Thyroid gland (tissue), 4 donors: ENCODE results near the gene KRT79. TPM values are rescaled to one million over a fixed set of nuclear protein-coding genes. Genes with fewer than 3 reads are reported as not detected.

Experiments
- DNase-seq, 2 donors: peaks; one replicate each; pipeline ENCODE4 v3.0.0-alpha.2; 2019
- H3K27ac ChIP-seq, 3 donors: fragments of 200-600 bp; sonication (generic); 1 replicate in 2 of 3; 2 replicates in 1 of 3; pipeline ENCODE4 v1.5.1; 2016 to 2019; ENCODE audit warnings: mild to moderate bottlenecking in 1 of 3, moderate library complexity in 1 of 3
- H3K27me3 ChIP-seq: fragments of 200-600 bp; sonication (generic); one replicate; pipeline ENCODE4 v1.5.1; 2019
- H3K36me3 ChIP-seq, 2 donors: fragments of 200-600 bp; sonication (generic); one replicate each; pipeline ENCODE4 v1.5.1; 2016 to 2019
- H3K4me1 ChIP-seq, 2 donors: fragments of 200-600 bp; sonication (generic); one replicate each; pipeline ENCODE4 v1.5.1; 2017 to 2019
- H3K4me3 ChIP-seq, 3 donors: fragments of 200-600 bp; sonication (generic); replicated peaks in 1 of 3; 1 replicate in 2 of 3; 2 replicates in 1 of 3; pipeline ENCODE4 v1.5.1; 2016; ENCODE audit warnings: mild to moderate bottlenecking in 1 of 3
- H3K9me3 ChIP-seq: fragments of 200-600 bp; sonication (generic); one replicate; pipeline ENCODE4 v1.5.1; 2017
- CTCF ChIP-seq, 6 experiments: fragments of 200-600 bp in 3 of 6; fragments of 450-650 bp in 3 of 6; sonication (generic) in 3 of 6; IDR thresholded peaks; one replicate each; pipeline ENCODE4 v1.5.1; 2016 to 2019; ENCODE audit warnings: antibody characterized with exemption in 6 of 6, mild to moderate bottlenecking in 2 of 6, inconsistent platforms in 1 of 6, moderate library complexity in 1 of 6
- POLR2A ChIP-seq, 2 donors: fragments of 450-650 bp; IDR thresholded peaks; one replicate each; pipeline ENCODE4 v1.6.1; 2017; ENCODE audit warnings: antibody characterized with exemption in 2 of 2, mild to moderate bottlenecking in 2 of 2, moderate library complexity in 1 of 2
- WGBS, 2 donors: methylation state at CpG; one replicate each; pipeline ENCODE4 v1.1.5; 2017; 5-methylcytosine and 5-hydroxymethylcytosine counted together
- intact Hi-C: fragments of 100-400 bp; cut with DNase I; formaldehyde crosslinking; loops from one replicate; pipeline ENCODE4 v1.15.1; 2023
- total RNA-seq, 4 donors: library from RNA; depleted of rRNA; stranded (reverse); fragments of >200 nt; gene quantifications; one replicate each; pipeline ENCODE4 v1.2.3, GENCODE V29; 2016

Gene KRT79
- total RNA-seq, 4 donors from 2014 or later = not detected

GRCh38 chr12:52784909-52785308, 49.2 kb downstream of the KRT79 start:
- WGBS, 2 donors = 83 to 95% methylated on average over 3 of the region's 3 CpGs
- no peaks in the 10 kb centered on the region for H3K27me3 ChIP-seq
- no peak for TF ChIP-seq CTCF (IDR thresholded peaks at IDR 0.05)
- no peak for TF ChIP-seq POLR2A (IDR thresholded peaks at IDR 0.05)
- H3K4me1 ChIP-seq = peaks cover 9 to 24% of the 10 kb centered on the region in 2 donors
- H3K4me3 ChIP-seq = no peak overlapping the region
- intact Hi-C loops = no loop called here
- H3K27ac ChIP-seq = no peak overlapping the region
- DNase-seq = no peak
- no peaks in the 10 kb centered on the region for H3K9me3 ChIP-seq
- no peaks in the 10 kb centered on the region for H3K36me3 ChIP-seq

DNA sequence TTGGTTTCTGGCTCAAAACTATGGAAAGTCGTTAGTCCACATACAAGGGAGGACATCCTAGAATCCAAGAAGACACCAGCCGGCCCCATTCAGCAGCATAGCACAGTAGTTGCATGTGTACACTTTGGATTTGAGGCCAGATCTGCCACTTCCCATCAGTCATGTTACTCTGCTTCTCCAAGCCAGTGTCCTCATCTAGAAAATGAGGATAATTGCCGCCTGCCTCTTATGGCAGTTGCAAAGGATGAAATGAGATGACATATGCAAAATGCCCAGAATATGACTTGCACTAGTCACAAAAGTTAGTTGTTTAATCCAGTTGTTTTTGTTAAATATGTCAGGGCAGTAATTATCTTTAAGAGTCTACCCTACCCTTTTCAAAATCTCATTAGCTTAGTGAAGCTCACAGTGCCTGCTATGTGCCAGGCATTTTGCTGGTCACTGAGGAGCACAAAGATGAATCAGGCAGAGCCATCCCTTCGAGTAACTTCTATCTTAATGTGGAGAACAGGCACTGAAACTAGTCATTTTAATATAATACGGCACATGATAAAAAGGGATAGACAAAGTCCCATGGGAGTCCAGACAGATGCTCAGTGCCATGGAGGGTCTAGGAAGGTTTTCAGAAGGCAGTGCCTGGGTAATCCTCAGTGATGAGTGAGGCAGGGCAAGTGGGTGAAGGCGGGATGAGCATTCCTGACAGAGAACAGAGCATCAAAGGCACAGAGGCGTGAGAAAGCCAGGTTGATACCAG, 50.4 kb downstream of the KRT79 start:
- DNase-seq = no peak
- Histone ChIP-seq H3K36me3 (no peaks in the 10 kb centered on the region), H3K4me3 (no peak overlapping the region), H3K4me1 (peaks cover 9 to 21% of the 10 kb centered on the region in 2 donors), H3K27ac (no peak overlapping the region), H3K27me3 (no peaks in the 10 kb centered on the region), H3K9me3 (no peaks in the 10 kb centered on the region)
- no peak for TF ChIP-seq CTCF (IDR thresholded peaks at IDR 0.05)
- TF ChIP-seq POLR2A (IDR thresholded peaks at IDR 0.05) = no peak
- intact Hi-C loops = no loop called here
- WGBS, 2 donors = 87 to 92% methylated on average over 7 of the region's 7 CpGs

DNA sequence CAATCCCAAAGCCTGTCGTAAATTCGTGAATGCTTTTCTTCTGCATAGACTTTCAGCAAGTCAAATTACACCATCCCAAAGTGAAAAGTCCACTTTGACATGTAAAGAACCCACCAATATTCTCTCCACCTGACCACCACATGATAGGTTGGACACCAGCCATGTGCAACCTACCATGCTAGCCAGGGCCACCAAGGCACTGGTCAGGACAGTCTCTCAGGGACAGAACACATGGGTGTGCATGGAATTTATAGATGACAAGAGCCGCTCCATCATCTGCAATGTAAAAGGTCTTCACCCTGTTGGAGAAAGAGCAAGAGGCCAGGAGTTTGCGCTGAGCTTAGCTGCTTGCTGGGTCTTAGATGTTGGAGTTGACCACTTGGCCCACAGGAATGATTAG, 51.6 kb downstream of the KRT79 start:
- intact Hi-C loops = no loop called here
- DNase-seq = no peak
- WGBS, 2 donors = 90 to 96% methylated on average over 4 of the region's 4 CpGs
- H3K36me3 ChIP-seq = no peaks in the 10 kb centered on the region
- H3K27me3 ChIP-seq = no peaks in the 10 kb centered on the region
- H3K4me3 ChIP-seq = no peak overlapping the region
- peaks cover 8 to 12% of the 10 kb centered on the region in 2 donors for H3K4me1 ChIP-seq
- TF ChIP-seq POLR2A (IDR thresholded peaks at IDR 0.05) = no peak
- no peak overlapping the region for H3K27ac ChIP-seq
- H3K9me3 ChIP-seq = no peaks in the 10 kb centered on the region

GRCh38 chr12:52781399-52782082, 52.6 kb downstream of the KRT79 start:
- DNase-seq = no peak
- Histone ChIP-seq H3K4me1 (peaks cover 0 to 3% of the 10 kb centered on the region in 2 donors), H3K9me3 (no peaks in the 10 kb centered on the region), H3K4me3 (no peak overlapping the region), H3K36me3 (no peaks in the 10 kb centered on the region), H3K27ac (no peak overlapping the region), H3K27me3 (no peaks in the 10 kb centered on the region)
- 86 to 90% methylated on average over 4 of the region's 4 CpGs for WGBS, 2 donors
- intact Hi-C loops = no loop called here
- TF ChIP-seq CTCF (IDR thresholded peaks at IDR 0.05) (no peak), POLR2A (IDR thresholded peaks at IDR 0.05) (no peak)

GRCh38 chr12:52779914-52780313, 54.2 kb downstream of the KRT79 start:
- no peaks in the 10 kb centered on the region for H3K9me3 ChIP-seq
- no peak for TF ChIP-seq CTCF (IDR thresholded peaks at IDR 0.05)
- H3K4me1 ChIP-seq = peaks cover 0 to 2% of the 10 kb centered on the region in 2 donors
- WGBS, 2 donors = 94% methylated on average over 6 of the region's 6 CpGs
- intact Hi-C loops = loop anchor here (10.0 kb wide), 1 partner anchor 65 kb away; the partner anchor contains the start of gene KRT78
- no peak overlapping the region for H3K27ac ChIP-seq
- no peak overlapping the region for H3K4me3 ChIP-seq
- H3K36me3 ChIP-seq = no peaks in the 10 kb centered on the region
- no peaks in the 10 kb centered on the region for H3K27me3 ChIP-seq
- DNase-seq = no peak
